GM12801 (cell line): ENCODE data around the gene HCN2.

Experiments used
- CTCF ChIP-seq: IDR thresholded peaks from one replicate; pipeline ENCODE4 v1.5.1; 2011; ENCODE audit warnings: control low read depth; ENCODE audit not compliant: insufficient read length; ENCODE audit errors: extremely low read depth

Gene HCN2

GRCh38 chr19:607301-608154 lies 17.8 kb downstream of the HCN2 start:
- no peak for TF ChIP-seq CTCF

GRCh38 chr19:608155-609003 lies 18.7 kb downstream of the HCN2 start:
- no peak for TF ChIP-seq CTCF

GRCh38 chr19:609004-609346 lies 19.3 kb downstream of the HCN2 start:
- no peak for TF ChIP-seq CTCF

- no peak for TF ChIP-seq CTCF
Observed at GRCh38 chr19:610071-610800, 20.6 kb downstream of the HCN2 start.

- no peak for TF ChIP-seq CTCF
Observed at GRCh38 chr19:610801-611480, 21.3 kb downstream of the HCN2 start.

GRCh38 chr19:611481-611868 lies 21.8 kb downstream of the HCN2 start:
- TF ChIP-seq CTCF, result no peak
